NCI-H2029 (cell line): Measurements from ENCODE around the gene C1GALT1.
"Not testable (repeated sequence)": the region's sequence is repeated elsewhere in the genome, so short reads cannot be mapped to it uniquely, and the experiment has no call there.

Experiments used
- DNase-seq: peaks from one replicate; lab custom pipeline; 2025; lab: John Stamatoyannopoulos, UW

Gene C1GALT1

GRCh38 chr7:7182156-7183060 is at the start of gene C1GALT1:
C1GALT1 (plus strand) TSS chr7:7182544; CDS start chr7:7234320, 51,776 bp downstream.
- DNase-seq = peak; percentile 94

- no peak for DNase-seq
These were observed 48.3 kb upstream of the C1GALT1 start for GRCh38 chr7:7134046-7134445.

- no peak for DNase-seq
These were observed 47.3 kb upstream of the C1GALT1 start for GRCh38 chr7:7135074-7135473.

- not testable (repeated sequence) for DNase-seq
These were observed 46.4 kb upstream of the C1GALT1 start for GRCh38 chr7:7135924-7136323.

- peak; percentile 53 for DNase-seq
These were observed 45.6 kb upstream of the C1GALT1 start for GRCh38 chr7:7136466-7137381.

GRCh38 chr7:7138897-7139296 is 43.4 kb upstream of the C1GALT1 start:
- peak; percentile 78 for DNase-seq

- not testable (repeated sequence) for DNase-seq
These were observed 38.9 kb upstream of the C1GALT1 start for GRCh38 chr7:7143404-7143803.

- not testable (repeated sequence) for DNase-seq
These were observed 37.2 kb upstream of the C1GALT1 start for GRCh38 chr7:7145151-7145550.

- no peak for DNase-seq
These were observed 35.5 kb upstream of the C1GALT1 start for GRCh38 chr7:7146837-7147236.

- DNase-seq = no peak
These were observed 33.4 kb upstream of the C1GALT1 start for GRCh38 chr7:7148798-7149481.

- DNase-seq = no peak
These were observed 31.1 kb upstream of the C1GALT1 start for GRCh38 chr7:7151285-7151684.

GRCh38 chr7:7151865-7152264 is 30.5 kb upstream of the C1GALT1 start:
- no peak for DNase-seq

- DNase-seq = no peak
These were observed 30.0 kb upstream of the C1GALT1 start for GRCh38 chr7:7152315-7152714.

GRCh38 chr7:7154355-7154754 is 28.0 kb upstream of the C1GALT1 start:
- not testable (repeated sequence) for DNase-seq

- no peak for DNase-seq
These were observed 25.7 kb upstream of the C1GALT1 start for GRCh38 chr7:7156663-7157062.

- DNase-seq = no peak
These were observed 25.0 kb upstream of the C1GALT1 start for GRCh38 chr7:7157177-7157886.

- no peak for DNase-seq
These were observed 24.5 kb upstream of the C1GALT1 start for GRCh38 chr7:7157887-7158271.

- no peak for DNase-seq
These were observed 23.2 kb upstream of the C1GALT1 start for GRCh38 chr7:7159063-7159658.

GRCh38 chr7:7164591-7164990 is 17.8 kb upstream of the C1GALT1 start:
- no peak for DNase-seq

- DNase-seq = no peak
These were observed 17.0 kb upstream of the C1GALT1 start for GRCh38 chr7:7165372-7165771.

GRCh38 chr7:7166318-7166717 is 16.0 kb upstream of the C1GALT1 start:
- no peak for DNase-seq
